Activated CD4-positive, alpha-beta memory T cell treated with anti-CD3 and anti-CD28 coated beads, Interleukin-2, amount 10 ng/mL, durations not matched to agents 7 days and 5 days (primary cell): ENCODE results near the gene DGKG. TPM values are rescaled to one million over a fixed set of nuclear protein-coding genes. Genes with fewer than 3 reads are reported as not detected.

Experiments
- CTCF ChIA-PET: fragments of 350-600 bp; sonication (Branson Sonifier 250); formaldehyde crosslinking; loops from one replicate; lab custom pipeline; 2021; ENCODE audit warnings: antibody characterized with exemption, inconsistent platforms; lab: Charles Lee
- POLR2A ChIA-PET: fragments of 350-600 bp; sonication (Branson Sonifier 250); formaldehyde crosslinking; loops from one replicate; lab custom pipeline; 2021; ENCODE audit warnings: antibody characterized with exemption; lab: Charles Lee
- DNase-seq: peaks from one replicate; pipeline ENCODE4 v3.0.0-alpha.2; 2020
- H3K27ac Mint-ChIP-seq: one replicate; pipeline ENCODE4 v1.8.0; 2021; ENCODE audit warnings: mild to moderate bottlenecking, mixed read lengths
- H3K27me3 Mint-ChIP-seq: one replicate; pipeline ENCODE4 v1.8.0; 2021; ENCODE audit warnings: mixed read lengths
- H3K36me3 Mint-ChIP-seq: one replicate; pipeline ENCODE4 v1.8.0; 2021; ENCODE audit warnings: low read depth, mixed read lengths
- H3K4me1 Mint-ChIP-seq: one replicate; pipeline ENCODE4 v1.8.0; 2021; ENCODE audit warnings: mixed read lengths
- H3K4me3 Mint-ChIP-seq: one replicate; pipeline ENCODE4 v1.8.0; 2021; ENCODE audit warnings: mild to moderate bottlenecking, mixed read lengths
- H3K9me3 Mint-ChIP-seq: one replicate; pipeline ENCODE4 v1.8.0; 2021; ENCODE audit warnings: mixed read lengths
- total RNA-seq, 2 experiments: library from RNA; stranded (reverse); gene quantifications; one replicate each; pipeline ENCODE4 v1.2.3, GENCODE V29; 2021

The DGKG gene
- total RNA-seq, 2 experiments from 2014 or later: 0.13 to 0.58 TPM

GRCh38 chr3:186185194-186185787 is 176.7 kb downstream of the DGKG start:
- H3K27ac Mint-ChIP-seq: peak overlapping the region; percentile 17
- no peak overlapping the region for H3K4me3 Mint-ChIP-seq
- DNase-seq: peak; percentile 25
- ChIA-PET POLR2A (no interaction called here), CTCF (no interaction called here)
- H3K36me3 Mint-ChIP-seq: no peaks in the 10 kb centered on the region
- H3K4me1 Mint-ChIP-seq: peaks cover 23% of the 10 kb centered on the region
- no peaks in the 10 kb centered on the region for H3K9me3 Mint-ChIP-seq
- H3K27me3 Mint-ChIP-seq: peaks cover 25% of the 10 kb centered on the region

GRCh38 chr3:186184021-186184420 is 178.0 kb downstream of the DGKG start:
- no peaks in the 10 kb centered on the region for H3K36me3 Mint-ChIP-seq
- POLR2A ChIA-PET: no interaction called here
- H3K4me3 Mint-ChIP-seq: no peak overlapping the region
- H3K9me3 Mint-ChIP-seq: no peaks in the 10 kb centered on the region
- peaks cover 17% of the 10 kb centered on the region for H3K27me3 Mint-ChIP-seq
- CTCF ChIA-PET: no interaction called here
- H3K4me1 Mint-ChIP-seq: peaks cover 26% of the 10 kb centered on the region
- DNase-seq: no peak
- H3K27ac Mint-ChIP-seq: no peak overlapping the region

- Mint-ChIP-seq H3K27me3 (peaks cover 14% of the 10 kb centered on the region), H3K27ac (no peak overlapping the region), H3K9me3 (no peaks in the 10 kb centered on the region), H3K36me3 (no peaks in the 10 kb centered on the region), H3K4me3 (no peak overlapping the region), H3K4me1 (peaks cover 26% of the 10 kb centered on the region)
- DNase-seq: no peak
- ChIA-PET POLR2A (no interaction called here), CTCF (no interaction called here)
Observed at GRCh38 chr3:186182850-186183249, 179.2 kb downstream of the DGKG start.

- ChIA-PET CTCF (no interaction called here), POLR2A (no interaction called here)
- Mint-ChIP-seq H3K27ac (no peak overlapping the region), H3K36me3 (no peaks in the 10 kb centered on the region), H3K27me3 (peaks cover 7% of the 10 kb centered on the region), H3K4me1 (peaks cover 26% of the 10 kb centered on the region), H3K4me3 (no peak overlapping the region), H3K9me3 (no peaks in the 10 kb centered on the region)
- DNase-seq: no peak
Observed at GRCh38 chr3:186181901-186182300, 180.1 kb downstream of the DGKG start.

- CTCF ChIA-PET: no interaction called here
- POLR2A ChIA-PET: no interaction called here
- H3K9me3 Mint-ChIP-seq: no peaks in the 10 kb centered on the region
- no peak overlapping the region for H3K4me3 Mint-ChIP-seq
- no peaks in the 10 kb centered on the region for H3K36me3 Mint-ChIP-seq
- DNase-seq: no peak
- peaks cover 2% of the 10 kb centered on the region for H3K27me3 Mint-ChIP-seq
- H3K27ac Mint-ChIP-seq: no peak overlapping the region
- peaks cover 24% of the 10 kb centered on the region for H3K4me1 Mint-ChIP-seq
Observed at GRCh38 chr3:186180891-186181481, 181.0 kb downstream of the DGKG start.

- ChIA-PET CTCF (no interaction called here), POLR2A (no interaction called here)
Observed at GRCh38 chr3:186180151-186180550, 181.9 kb downstream of the DGKG start.

GRCh38 chr3:186178412-186178811 is 183.6 kb downstream of the DGKG start:
- Mint-ChIP-seq H3K36me3 (no peaks in the 10 kb centered on the region), H3K27ac (no peak overlapping the region), H3K4me3 (no peak overlapping the region), H3K9me3 (no peaks in the 10 kb centered on the region), H3K4me1 (peaks cover 13% of the 10 kb centered on the region), H3K27me3 (peaks cover 2% of the 10 kb centered on the region)
- ChIA-PET CTCF (no interaction called here), POLR2A (no interaction called here)
- DNase-seq: no peak

More at GRCh38 chr3:186180151-186180550, 181.9 kb downstream of the DGKG start:
- H3K36me3 Mint-ChIP-seq: no peaks in the 10 kb centered on the region
- H3K4me3 Mint-ChIP-seq: no peak overlapping the region
- H3K9me3 Mint-ChIP-seq: no peaks in the 10 kb centered on the region
- no peak for DNase-seq
- peaks cover 20% of the 10 kb centered on the region for H3K4me1 Mint-ChIP-seq
- no peaks in the 10 kb centered on the region for H3K27me3 Mint-ChIP-seq
- no peak overlapping the region for H3K27ac Mint-ChIP-seq

- CTCF ChIA-PET: no interaction called here
Observed at GRCh38 chr3:186176373-186176990, 185.6 kb downstream of the DGKG start.

GRCh38 chr3:186173224-186173815 is 188.7 kb downstream of the DGKG start:
- no peak overlapping the region for H3K27ac Mint-ChIP-seq
- no peaks in the 10 kb centered on the region for H3K4me1 Mint-ChIP-seq

More at GRCh38 chr3:186176373-186176990, 185.6 kb downstream of the DGKG start:
- POLR2A ChIA-PET: no interaction called here
- no peaks in the 10 kb centered on the region for H3K36me3 Mint-ChIP-seq
- no peak for DNase-seq
- peaks cover 13% of the 10 kb centered on the region for H3K4me1 Mint-ChIP-seq
- H3K27ac Mint-ChIP-seq: no peak overlapping the region
- no peak overlapping the region for H3K4me3 Mint-ChIP-seq
- H3K27me3 Mint-ChIP-seq: peaks cover 2% of the 10 kb centered on the region
- no peaks in the 10 kb centered on the region for H3K9me3 Mint-ChIP-seq

GRCh38 chr3:186172353-186172752 is 189.7 kb downstream of the DGKG start:
- Mint-ChIP-seq H3K9me3 (no peaks in the 10 kb centered on the region), H3K36me3 (no peaks in the 10 kb centered on the region), H3K27ac (no peak overlapping the region), H3K4me3 (no peak overlapping the region), H3K27me3 (peaks cover 12% of the 10 kb centered on the region), H3K4me1 (no peaks in the 10 kb centered on the region)
- DNase-seq: no peak
- POLR2A ChIA-PET: no interaction called here
- CTCF ChIA-PET: no interaction called here

More at GRCh38 chr3:186173224-186173815, 188.7 kb downstream of the DGKG start:
- no peak for DNase-seq
- Mint-ChIP-seq H3K9me3 (no peaks in the 10 kb centered on the region), H3K4me3 (no peak overlapping the region), H3K27me3 (peaks cover 7% of the 10 kb centered on the region), H3K36me3 (no peaks in the 10 kb centered on the region)
- ChIA-PET POLR2A (no interaction called here), CTCF (no interaction called here)

- CTCF ChIA-PET: no interaction called here
- Mint-ChIP-seq H3K4me1 (no peaks in the 10 kb centered on the region), H3K4me3 (no peak overlapping the region), H3K27me3 (peaks cover 14% of the 10 kb centered on the region), H3K9me3 (no peaks in the 10 kb centered on the region), H3K27ac (no peak overlapping the region), H3K36me3 (no peaks in the 10 kb centered on the region)
- no peak for DNase-seq
- POLR2A ChIA-PET: no interaction called here
Observed at GRCh38 chr3:186171521-186171920, 190.5 kb downstream of the DGKG start.

- no peak for DNase-seq
- H3K4me1 Mint-ChIP-seq: no peaks in the 10 kb centered on the region
- H3K27ac Mint-ChIP-seq: no peak overlapping the region
- no peaks in the 10 kb centered on the region for H3K9me3 Mint-ChIP-seq
- peaks cover 23% of the 10 kb centered on the region for H3K27me3 Mint-ChIP-seq
- ChIA-PET POLR2A (no interaction called here), CTCF (no interaction called here)
- no peaks in the 10 kb centered on the region for H3K36me3 Mint-ChIP-seq
- H3K4me3 Mint-ChIP-seq: no peak overlapping the region
Observed at GRCh38 chr3:186170516-186170915, 191.5 kb downstream of the DGKG start.

GRCh38 chr3:186169379-186169778 is 192.7 kb downstream of the DGKG start:
- Mint-ChIP-seq H3K4me1 (no peaks in the 10 kb centered on the region), H3K4me3 (no peak overlapping the region), H3K27me3 (peaks cover 25% of the 10 kb centered on the region), H3K9me3 (no peaks in the 10 kb centered on the region), H3K36me3 (no peaks in the 10 kb centered on the region), H3K27ac (no peak overlapping the region)
- no peak for DNase-seq
- POLR2A ChIA-PET: no interaction called here
- CTCF ChIA-PET: no interaction called here
